Muscle layer of colon (tissue), 2 donors: ENCODE results near the gene KSR1.
A peak's percentile ranks its signal among the peaks of the same experiment; 100 is the strongest.
"Not testable (repeated sequence)": the region's sequence is repeated elsewhere in the genome, so short reads cannot be mapped to it uniquely, and the experiment has no call there.

Source experiments
- H3K27ac ChIP-seq: one replicate; pipeline ENCODE4 v1.7.0; 2013; ENCODE audit warnings: low read depth, mild to moderate bottlenecking, low read length, moderate library complexity
- H3K27me3 ChIP-seq, 2 donors: one replicate each; pipeline ENCODE4 v1.7.0; 2013; ENCODE audit warnings: low read length in 2 of 2, mild to moderate bottlenecking in 2 of 2; ENCODE audit not compliant: insufficient read depth in 2 of 2, control insufficient read depth in 1 of 2
- H3K36me3 ChIP-seq: one replicate; pipeline ENCODE4 v1.7.0; 2013; ENCODE audit warnings: mild to moderate bottlenecking, low read length; ENCODE audit not compliant: insufficient read depth
- H3K4me1 ChIP-seq: one replicate; pipeline ENCODE4 v1.7.0; 2013; ENCODE audit warnings: mild to moderate bottlenecking, low read length; ENCODE audit not compliant: insufficient read depth
- H3K4me3 ChIP-seq, 2 donors: one replicate each; pipeline ENCODE4 v1.7.0; 2013; ENCODE audit warnings: low read length in 2 of 2, low read depth in 1 of 2, mild to moderate bottlenecking in 1 of 2, moderate library complexity in 1 of 2
- H3K9ac ChIP-seq: one replicate; pipeline ENCODE4 v1.7.0; 2013; ENCODE audit warnings: low read length
- H3K9me3 ChIP-seq: one replicate; pipeline ENCODE4 v1.7.0; 2013; ENCODE audit warnings: mild to moderate bottlenecking, low read length
- donor health status: abdominal sarcoma.
- donor health status: Adenocarcinoma of cecum.

The KSR1 gene

GRCh38 chr17:27498615-27499309 lies 42.5 kb downstream of the KSR1 start:
- H3K9ac ChIP-seq = no peak overlapping the region

GRCh38 chr17:27499451-27500265 lies 43.4 kb downstream of the KSR1 start:
- H3K9me3 ChIP-seq = no peaks in the 10 kb centered on the region
- no peak overlapping the region for H3K4me3 ChIP-seq
- peaks cover 47% of the 10 kb centered on the region for H3K4me1 ChIP-seq
- H3K9ac ChIP-seq = no peak overlapping the region
- no peak overlapping the region for H3K27ac ChIP-seq
- H3K27me3 ChIP-seq = no peaks in the 10 kb centered on the region
- H3K36me3 ChIP-seq = no peaks in the 10 kb centered on the region

More at GRCh38 chr17:27498615-27499309, 42.5 kb downstream of the KSR1 start:
- no peak overlapping the region for H3K27ac ChIP-seq
- no peak overlapping the region for H3K4me3 ChIP-seq
- no peaks in the 10 kb centered on the region for H3K36me3 ChIP-seq
- H3K4me1 ChIP-seq = peaks cover 48% of the 10 kb centered on the region
- no peaks in the 10 kb centered on the region for H3K27me3 ChIP-seq
- no peaks in the 10 kb centered on the region for H3K9me3 ChIP-seq

DNA sequence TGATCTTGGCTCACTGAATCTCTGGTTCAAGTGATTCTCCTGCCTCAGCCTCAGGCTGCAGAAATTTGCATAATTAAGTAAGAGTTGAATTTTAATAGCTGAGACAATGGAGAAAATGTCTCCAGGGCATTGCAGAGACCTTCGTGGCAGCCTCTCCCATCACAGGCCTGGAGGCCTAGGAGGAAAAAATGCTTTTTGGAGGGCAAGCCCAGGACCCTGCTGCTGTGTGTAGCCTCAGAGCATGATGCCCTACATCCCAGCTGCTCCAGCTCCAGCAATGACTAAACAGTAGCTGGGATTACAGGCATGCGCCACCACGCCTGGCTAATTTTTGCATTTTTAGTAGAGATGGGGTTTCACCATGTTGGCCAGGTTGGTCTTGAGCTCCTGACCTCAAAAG lies 45.1 kb downstream of the KSR1 start:
- H3K4me3 ChIP-seq, H3K36me3 ChIP-seq, H3K27ac ChIP-seq, H3K27me3 ChIP-seq, H3K9ac ChIP-seq, H3K9me3 ChIP-seq: not testable (repeated sequence)
- peaks cover 35% of the 10 kb centered on the region for H3K4me1 ChIP-seq

DNA sequence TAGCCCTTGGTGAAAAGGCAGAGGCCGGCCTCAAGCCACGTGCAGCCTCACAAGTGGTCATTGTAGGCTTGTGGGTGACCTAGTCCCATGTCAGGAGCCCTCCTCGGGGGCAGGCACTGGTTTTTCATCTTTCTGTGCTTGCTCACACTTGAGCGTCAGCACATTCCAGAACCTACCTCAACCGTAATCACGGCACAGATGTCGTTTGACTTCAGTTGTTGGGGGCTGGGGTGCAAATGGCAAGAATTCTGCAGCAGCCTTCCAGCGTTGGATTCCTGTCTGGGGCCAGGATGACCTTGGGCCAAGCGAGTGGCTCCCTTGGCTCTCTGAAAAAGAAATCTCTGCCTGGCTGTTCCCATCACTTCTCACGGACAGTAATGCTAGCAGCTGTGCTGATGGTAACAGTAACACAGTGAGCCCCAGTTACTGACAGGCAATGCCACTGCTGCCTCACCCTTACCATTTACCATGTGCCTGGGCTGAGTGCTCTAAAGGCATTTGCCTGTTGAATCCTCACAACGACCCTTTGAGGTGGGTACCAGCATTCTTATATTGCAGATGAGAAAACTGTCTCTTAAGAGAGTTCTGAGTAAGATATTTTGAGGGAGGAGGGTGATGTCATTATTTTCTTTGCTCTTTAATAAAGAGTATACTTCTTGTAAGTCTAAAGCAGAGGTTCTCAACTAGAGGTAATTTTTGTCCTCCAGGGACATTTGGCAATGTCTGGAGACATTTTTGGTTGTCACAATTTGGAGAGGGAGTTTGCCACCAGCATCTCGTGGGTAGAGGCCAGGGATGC lies 46.5 kb downstream of the KSR1 start:
- H3K27me3 ChIP-seq = no peaks in the 10 kb centered on the region
- H3K27ac ChIP-seq = no peak overlapping the region
- H3K4me1 ChIP-seq = peaks cover 32% of the 10 kb centered on the region
- no peaks in the 10 kb centered on the region for H3K36me3 ChIP-seq
- H3K9me3 ChIP-seq = no peaks in the 10 kb centered on the region
- no peak overlapping the region for H3K4me3 ChIP-seq
- no peak overlapping the region for H3K9ac ChIP-seq

GRCh38 chr17:27503611-27504010 lies 47.4 kb downstream of the KSR1 start:
- no peaks in the 10 kb centered on the region for H3K36me3 ChIP-seq
- no peaks in the 10 kb centered on the region for H3K27me3 ChIP-seq
- H3K4me1 ChIP-seq = peaks cover 32% of the 10 kb centered on the region
- no peak overlapping the region for H3K9ac ChIP-seq
- no peak overlapping the region for H3K4me3 ChIP-seq
- H3K9me3 ChIP-seq = no peaks in the 10 kb centered on the region
- no peak overlapping the region for H3K27ac ChIP-seq

GRCh38 chr17:27504188-27504995 lies 48.1 kb downstream of the KSR1 start:
- H3K4me3 ChIP-seq = no peak overlapping the region
- peaks cover 32% of the 10 kb centered on the region for H3K4me1 ChIP-seq
- no peaks in the 10 kb centered on the region for H3K9me3 ChIP-seq
- no peak overlapping the region for H3K9ac ChIP-seq
- H3K27me3 ChIP-seq = no peaks in the 10 kb centered on the region
- H3K36me3 ChIP-seq = no peaks in the 10 kb centered on the region
- no peak overlapping the region for H3K27ac ChIP-seq

DNA sequence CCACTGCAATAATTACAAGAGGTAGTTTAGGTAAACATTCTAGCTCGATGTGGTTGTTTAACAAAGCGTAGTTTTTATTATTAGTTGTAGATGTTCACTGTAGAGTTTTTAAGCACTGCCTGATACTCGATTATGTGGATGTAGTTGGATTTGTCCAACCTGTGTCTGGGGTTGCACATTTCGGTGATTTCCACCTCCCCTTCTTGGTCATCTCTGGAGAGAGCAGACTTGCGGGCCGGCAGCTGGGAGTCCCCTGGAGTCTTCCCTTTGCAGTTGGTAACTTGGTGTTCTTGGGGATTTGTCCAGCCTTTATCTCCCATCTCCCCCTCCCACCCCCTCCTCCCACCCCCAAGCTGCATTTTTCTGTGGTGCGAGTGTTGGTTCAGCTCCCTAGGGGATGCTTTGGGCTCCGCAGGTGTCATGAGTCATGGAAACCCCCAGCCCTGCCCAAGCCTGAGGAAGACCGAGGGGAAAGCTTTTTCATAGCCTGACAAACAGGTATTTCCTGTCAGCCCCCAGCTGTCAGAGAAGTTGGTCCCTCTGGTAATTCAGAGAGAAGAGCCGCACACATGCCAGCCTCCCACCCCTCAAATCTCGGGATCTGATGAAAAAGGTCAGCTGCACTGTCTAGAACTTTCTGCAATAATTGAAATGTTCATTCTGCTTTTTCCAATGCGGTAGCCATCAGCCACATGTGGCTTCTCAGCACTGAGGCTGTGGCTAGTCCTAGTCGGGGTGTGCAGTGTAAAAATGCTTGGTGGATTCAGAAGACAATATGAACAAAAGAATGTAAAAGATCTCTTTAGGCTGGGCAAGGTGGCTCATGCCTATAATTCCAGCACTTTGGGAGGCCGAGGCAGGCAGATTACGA lies 50.3 kb downstream of the KSR1 start:
- H3K4me3 ChIP-seq = no peak overlapping the region
- H3K4me1 ChIP-seq = peaks cover 47% of the 10 kb centered on the region
- no peaks in the 10 kb centered on the region for H3K9me3 ChIP-seq
- H3K27me3 ChIP-seq = no peaks in the 10 kb centered on the region
- no peak overlapping the region for H3K27ac ChIP-seq
- H3K9ac ChIP-seq = no peak overlapping the region
- H3K36me3 ChIP-seq = no peaks in the 10 kb centered on the region

- no peak overlapping the region for H3K4me3 ChIP-seq
- no peaks in the 10 kb centered on the region for H3K36me3 ChIP-seq
- no peak overlapping the region for H3K9ac ChIP-seq
- no peaks in the 10 kb centered on the region for H3K9me3 ChIP-seq
- peaks cover 56% of the 10 kb centered on the region for H3K4me1 ChIP-seq
- H3K27me3 ChIP-seq = no peaks in the 10 kb centered on the region
- peak overlapping the region; percentile 27 for H3K27ac ChIP-seq
These were observed 55.1 kb downstream of the KSR1 start for GRCh38 chr17:27511168-27511883.

- no peaks in the 10 kb centered on the region for H3K27me3 ChIP-seq
- no peak overlapping the region for H3K4me3 ChIP-seq
- no peak overlapping the region for H3K9ac ChIP-seq
- H3K9me3 ChIP-seq = no peaks in the 10 kb centered on the region
- peaks cover 56% of the 10 kb centered on the region for H3K4me1 ChIP-seq
- peak overlapping the region; percentile 9 for H3K27ac ChIP-seq
- H3K36me3 ChIP-seq = no peaks in the 10 kb centered on the region
These were observed 55.8 kb downstream of the KSR1 start for GRCh38 chr17:27512031-27512430.
